Measurements from ENCODE around the gene SMCO4.

GRCh38 chr11:93504110-93505095, 38.8 kb downstream of the SMCO4 start:
- no peak for TF ChIP-seq CTCF (IDR thresholded peaks at IDR 0.05)
- TF ChIP-seq REST (IDR thresholded peaks at IDR 0.05; ENCODE audit: insufficient read depth in 1 of 2, low read depth in 2 of 2, low read length in 1 of 2): no peak
- no peak for TF ChIP-seq POLR2AphosphoS5 (IDR thresholded peaks at IDR 0.05; ENCODE audit: low read depth, low read length)
- no peak for TF ChIP-seq TCF7L2 (IDR thresholded peaks at IDR 0.05; ENCODE audit: low read depth, low read length)
- TF ChIP-seq SIN3A (IDR thresholded peaks at IDR 0.05; ENCODE audit: borderline replicate concordance, insufficient read depth, low read depth, low read length): no peak

Data from Panc1 (cell line).